Globus pallidus (tissue), 1 donor: Measurements from ENCODE around the gene C11orf42.

ENCODE experiments used
- DNase-seq: peaks from one replicate; pipeline ENCODE4 v3.0.0-alpha.2; 2015; ENCODE audit warnings: low spot score

The C11orf42 gene

DNA sequence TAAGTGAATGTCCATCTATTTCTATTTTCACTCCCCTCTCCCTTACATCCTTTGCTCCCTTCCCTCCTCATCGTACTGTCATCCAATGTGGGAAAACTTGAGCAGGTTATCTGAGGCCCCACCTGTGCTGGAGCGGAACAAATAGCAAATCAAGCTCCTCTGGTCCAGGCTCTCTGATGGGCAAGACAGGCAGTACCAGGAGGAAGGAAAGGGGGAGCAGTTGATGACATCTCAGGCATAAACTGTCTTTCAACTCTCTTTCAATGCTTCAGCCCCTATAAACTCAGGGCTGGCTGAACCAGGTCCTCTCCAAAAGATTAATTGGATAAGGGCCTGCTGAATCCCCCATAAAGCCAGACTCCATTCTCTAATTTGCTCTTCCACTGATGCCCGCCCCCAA, 52.8 kb downstream of the C11orf42 start:
- no peak for DNase-seq

DNA sequence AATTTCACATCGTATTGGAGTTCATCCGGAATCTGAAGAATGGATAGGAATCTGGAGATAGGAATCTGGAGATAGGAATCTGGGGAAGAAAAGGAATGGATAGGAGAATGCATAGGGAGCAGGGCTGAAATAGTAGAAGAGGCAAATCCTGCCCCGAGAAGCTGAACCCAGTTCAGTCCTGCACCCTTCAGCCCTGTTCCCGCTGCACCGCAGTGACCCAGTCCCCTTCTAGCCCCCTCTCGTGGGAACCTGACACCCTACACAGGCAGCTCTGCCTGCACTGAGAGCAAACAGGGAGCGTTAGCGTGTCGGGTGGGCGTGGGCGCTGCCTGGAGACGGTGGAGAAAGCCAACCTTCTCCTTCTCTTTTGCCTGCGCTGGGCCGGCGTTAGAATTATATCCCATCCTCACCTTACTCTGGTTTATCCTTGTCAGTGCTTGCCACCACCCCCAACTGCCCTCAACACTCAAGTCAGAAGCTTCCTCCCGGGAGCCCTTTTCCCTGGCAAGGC, 53.3 kb downstream of the C11orf42 start:
- no peak for DNase-seq

DNA sequence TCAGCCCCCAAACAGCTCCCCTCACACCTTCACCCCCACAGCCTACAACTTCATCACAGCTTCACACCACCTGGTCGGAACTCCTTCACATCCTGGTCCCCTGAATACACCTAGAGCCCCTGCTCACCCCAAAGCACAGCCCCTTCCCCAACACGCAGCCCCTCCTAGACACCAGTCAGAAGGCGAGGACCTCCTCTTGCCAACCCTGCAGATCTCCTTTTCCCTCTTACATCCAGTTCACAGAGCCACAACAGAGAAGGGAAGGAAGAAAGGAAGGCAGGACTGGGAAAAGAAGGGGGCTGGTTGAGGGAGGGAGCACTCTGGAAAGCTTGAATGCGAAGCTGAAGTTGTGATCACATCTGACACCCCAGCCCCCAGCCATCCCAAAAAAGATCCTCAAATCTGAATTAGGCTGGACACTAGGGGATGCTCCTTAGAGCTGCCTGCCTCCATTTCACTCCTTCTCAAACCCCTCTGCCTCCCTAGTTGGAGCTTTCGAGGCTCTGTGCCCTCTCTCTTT, 54.9 kb downstream of the C11orf42 start:
- DNase-seq = no peak
